Fibroblast of upper back skin (primary cell): ENCODE results near the gene ADORA1.

Experiments used
- DNase-seq: peaks from one replicate; pipeline ENCODE4 v3.0.0-alpha.2; 2013

ADORA1 gene

GRCh38 chr1:203161703-203162102 lies 34.2 kb downstream of the ADORA1 start:
- DNase-seq: no peak

GRCh38 chr1:203162403-203162802 lies 34.9 kb downstream of the ADORA1 start:
- no peak for DNase-seq

GRCh38 chr1:203163891-203164635 lies 36.5 kb downstream of the ADORA1 start:
- DNase-seq: no peak

DNA sequence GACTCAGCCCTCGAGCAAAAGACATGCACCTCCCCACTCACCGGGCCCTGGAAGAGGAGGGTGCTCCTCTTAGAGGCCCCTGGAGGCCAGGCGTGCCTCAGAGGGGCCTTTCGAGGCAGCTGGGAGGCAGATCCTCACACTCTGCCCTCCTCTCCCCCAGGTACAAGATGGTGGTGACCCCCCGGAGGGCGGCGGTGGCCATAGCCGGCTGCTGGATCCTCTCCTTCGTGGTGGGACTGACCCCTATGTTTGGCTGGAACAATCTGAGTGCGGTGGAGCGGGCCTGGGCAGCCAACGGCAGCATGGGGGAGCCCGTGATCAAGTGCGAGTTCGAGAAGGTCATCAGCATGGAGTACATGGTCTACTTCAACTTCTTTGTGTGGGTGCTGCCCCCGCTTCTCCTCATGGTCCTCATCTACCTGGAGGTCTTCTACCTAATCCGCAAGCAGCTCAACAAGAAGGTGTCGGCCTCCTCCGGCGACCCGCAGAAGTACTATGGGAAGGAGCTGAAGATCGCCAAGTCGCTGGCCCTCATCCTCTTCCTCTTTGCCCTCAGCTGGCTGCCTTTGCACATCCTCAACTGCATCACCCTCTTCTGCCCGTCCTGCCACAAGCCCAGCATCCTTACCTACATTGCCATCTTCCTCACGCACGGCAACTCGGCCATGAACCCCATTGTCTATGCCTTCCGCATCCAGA lies 37.7 kb downstream of the ADORA1 start:
- no peak for DNase-seq

DNA sequence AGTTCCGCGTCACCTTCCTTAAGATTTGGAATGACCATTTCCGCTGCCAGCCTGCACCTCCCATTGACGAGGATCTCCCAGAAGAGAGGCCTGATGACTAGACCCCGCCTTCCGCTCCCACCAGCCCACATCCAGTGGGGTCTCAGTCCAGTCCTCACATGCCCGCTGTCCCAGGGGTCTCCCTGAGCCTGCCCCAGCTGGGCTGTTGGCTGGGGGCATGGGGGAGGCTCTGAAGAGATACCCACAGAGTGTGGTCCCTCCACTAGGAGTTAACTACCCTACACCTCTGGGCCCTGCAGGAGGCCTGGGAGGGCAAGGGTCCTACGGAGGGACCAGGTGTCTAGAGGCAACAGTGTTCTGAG lies 38.3 kb downstream of the ADORA1 start:
- no peak for DNase-seq

DNA sequence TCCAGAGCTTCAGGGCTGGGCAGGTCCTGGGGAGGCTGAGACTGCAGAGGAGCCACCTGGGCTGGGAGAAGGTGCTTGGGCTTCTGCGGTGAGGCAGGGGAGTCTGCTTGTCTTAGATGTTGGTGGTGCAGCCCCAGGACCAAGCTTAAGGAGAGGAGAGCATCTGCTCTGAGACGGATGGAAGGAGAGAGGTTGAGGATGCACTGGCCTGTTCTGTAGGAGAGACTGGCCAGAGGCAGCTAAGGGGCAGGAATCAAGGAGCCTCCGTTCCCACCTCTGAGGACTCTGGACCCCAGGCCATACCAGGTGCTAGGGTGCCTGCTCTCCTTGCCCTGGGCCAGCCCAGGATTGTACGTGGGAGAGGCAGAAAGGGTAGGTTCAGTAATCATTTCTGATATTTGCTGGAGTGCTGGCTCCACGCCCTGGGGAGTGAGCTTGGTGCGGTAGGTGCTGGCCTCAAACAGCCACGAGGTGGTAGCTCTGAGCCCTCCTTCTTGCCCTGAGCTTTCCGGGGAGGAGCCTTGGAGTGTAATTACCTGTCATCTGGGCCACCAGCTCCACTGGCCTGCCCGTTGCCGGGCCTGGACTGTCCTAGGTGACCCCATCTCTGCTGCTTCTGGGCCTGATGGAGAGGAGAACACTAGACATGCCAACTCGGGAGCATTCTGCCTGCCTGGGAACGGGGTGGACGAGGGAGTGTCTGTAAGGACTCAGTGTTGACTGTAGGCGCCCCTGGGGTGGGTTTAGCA lies 38.8 kb downstream of the ADORA1 start:
- DNase-seq: no peak

DNA sequence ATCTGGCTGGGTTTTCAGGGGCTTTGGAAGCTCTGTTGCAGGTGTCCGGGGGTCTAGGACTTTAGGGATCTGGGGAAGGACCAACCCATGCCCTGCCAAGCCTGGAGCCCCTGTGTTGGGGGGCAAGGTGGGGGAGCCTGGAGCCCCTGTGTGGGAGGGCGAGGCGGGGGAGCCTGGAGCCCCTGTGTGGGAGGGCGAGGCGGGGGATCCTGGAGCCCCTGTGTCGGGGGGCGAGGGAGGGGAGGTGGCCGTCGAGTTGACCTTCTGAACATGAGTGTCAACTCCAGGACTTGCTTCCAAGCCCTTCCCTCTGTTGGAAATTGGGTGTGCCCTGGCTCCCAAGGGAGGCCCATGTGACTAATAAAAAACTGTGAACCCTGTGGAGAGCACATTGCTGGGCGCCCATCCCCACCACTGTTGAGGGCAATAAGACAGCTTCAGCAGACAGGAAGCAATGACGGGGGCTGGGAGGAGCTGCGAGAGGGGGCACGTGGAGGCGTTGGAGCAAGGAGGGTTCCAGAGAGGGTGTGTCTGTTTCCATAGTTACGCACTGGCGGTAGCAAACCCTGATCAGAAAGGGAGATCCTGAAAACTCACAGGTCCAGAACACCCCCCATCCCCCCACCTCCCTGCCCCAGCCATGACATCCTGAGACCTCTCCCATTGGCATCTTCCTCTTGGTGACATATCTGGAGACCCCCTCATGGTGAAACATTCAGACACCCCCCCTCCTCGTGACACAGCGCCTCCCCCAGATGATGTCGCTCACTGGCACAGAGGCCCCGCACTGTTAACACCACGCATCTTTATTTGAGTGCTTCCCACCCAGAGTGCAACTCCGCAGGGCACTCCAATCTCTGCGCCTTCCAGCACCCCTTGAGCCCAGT lies 39.7 kb downstream of the ADORA1 start:
- DNase-seq: no peak

DNA sequence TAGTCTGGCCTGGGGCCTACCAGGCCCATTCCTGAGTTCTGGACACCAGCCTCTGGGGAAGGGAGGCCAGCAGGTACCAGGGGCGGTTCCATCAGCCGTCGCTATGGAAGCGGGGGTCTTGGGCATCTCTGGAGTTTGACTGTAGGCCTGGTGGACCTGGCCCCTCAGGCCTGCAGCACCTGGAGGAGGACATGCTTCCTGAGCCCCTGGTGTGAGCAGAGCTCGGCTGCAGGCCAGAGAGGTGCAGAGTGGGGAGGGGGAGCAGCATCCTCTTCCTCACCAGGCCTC lies 40.3 kb downstream of the ADORA1 start:
- no peak for DNase-seq

DNA sequence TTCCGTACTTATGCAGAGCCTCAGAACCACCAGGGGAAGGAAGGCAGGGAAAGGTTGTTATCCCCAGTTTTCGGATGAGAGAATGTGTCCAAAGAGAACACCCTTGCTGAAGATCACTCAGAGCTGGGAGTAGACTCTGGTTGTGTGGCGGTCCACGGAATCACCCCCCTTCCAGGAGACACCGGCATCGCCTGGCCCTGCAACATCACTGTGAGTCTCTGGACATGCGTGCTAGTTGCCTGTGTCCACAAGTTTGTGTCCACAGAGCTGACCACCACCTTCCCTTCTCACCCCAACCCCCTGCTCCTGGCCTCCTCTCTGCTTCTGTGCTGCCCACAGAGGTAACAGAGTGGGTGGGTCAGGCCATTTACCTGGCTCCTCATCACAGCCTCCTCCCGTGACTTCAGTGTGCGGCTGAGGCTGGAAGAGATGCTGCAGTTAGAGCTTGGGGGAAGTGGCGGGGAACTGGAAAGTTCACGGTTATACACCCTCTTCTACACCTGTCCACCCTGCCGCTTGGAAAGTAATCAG lies 40.8 kb downstream of the ADORA1 start:
- DNase-seq: no peak

DNA sequence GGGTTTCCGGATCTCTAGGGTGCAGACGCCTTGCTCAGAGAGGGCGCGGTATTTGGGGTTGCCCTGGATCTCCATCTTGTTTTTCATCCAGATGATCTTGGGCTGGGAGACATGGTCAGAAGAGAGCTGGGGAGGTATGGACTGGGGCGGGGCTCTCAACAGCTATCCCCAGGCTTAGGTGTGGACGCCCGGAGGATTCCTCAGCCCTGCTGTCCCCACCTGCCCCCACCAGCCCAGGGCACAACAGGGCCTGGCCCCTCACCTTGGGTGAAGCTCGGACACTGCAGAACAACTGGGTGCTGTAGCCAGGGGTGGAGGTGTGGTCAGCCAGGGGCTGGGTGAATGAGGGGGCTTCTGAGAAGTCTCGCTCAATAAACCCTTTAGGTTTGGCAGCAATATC lies 41.5 kb downstream of the ADORA1 start:
- DNase-seq: no peak

- DNase-seq: no peak
Measured at GRCh38 chr1:203169770-203170520, 42.4 kb downstream of the ADORA1 start.

DNA sequence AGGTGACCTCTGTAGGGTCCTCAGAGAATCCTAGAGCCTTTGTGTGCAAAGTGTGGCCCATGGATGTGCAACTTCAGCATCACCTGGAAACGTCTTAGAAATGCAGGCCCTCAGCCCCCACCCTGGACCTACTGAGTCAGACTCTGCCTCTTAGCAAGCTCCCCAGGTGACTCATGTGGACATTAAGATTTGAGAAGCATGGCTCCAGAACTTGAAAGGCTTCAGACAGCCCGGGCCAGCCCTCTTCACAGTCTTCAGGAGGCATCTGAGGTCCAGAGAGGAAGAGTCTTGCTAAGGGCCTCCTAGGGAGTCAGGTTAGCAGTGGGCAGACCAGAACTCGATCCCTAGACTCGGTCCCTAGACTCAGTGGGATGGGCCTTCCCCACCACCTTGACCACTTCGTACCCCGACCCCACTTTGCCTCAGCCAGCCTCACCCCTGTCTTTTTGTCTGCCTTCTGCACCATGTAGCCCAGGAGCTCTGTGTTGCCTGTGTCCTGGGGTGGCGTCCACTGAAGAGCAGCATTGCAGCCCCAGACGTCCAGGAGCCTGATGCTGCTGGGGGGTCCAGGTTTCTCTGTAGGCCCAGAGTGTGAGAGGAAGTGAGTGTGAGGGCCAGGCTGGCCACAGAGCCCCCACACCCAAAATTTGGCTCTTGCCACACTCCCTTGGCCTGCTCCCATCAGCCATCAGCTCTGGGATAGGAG lies 43.3 kb downstream of the ADORA1 start:
- no peak for DNase-seq

DNA sequence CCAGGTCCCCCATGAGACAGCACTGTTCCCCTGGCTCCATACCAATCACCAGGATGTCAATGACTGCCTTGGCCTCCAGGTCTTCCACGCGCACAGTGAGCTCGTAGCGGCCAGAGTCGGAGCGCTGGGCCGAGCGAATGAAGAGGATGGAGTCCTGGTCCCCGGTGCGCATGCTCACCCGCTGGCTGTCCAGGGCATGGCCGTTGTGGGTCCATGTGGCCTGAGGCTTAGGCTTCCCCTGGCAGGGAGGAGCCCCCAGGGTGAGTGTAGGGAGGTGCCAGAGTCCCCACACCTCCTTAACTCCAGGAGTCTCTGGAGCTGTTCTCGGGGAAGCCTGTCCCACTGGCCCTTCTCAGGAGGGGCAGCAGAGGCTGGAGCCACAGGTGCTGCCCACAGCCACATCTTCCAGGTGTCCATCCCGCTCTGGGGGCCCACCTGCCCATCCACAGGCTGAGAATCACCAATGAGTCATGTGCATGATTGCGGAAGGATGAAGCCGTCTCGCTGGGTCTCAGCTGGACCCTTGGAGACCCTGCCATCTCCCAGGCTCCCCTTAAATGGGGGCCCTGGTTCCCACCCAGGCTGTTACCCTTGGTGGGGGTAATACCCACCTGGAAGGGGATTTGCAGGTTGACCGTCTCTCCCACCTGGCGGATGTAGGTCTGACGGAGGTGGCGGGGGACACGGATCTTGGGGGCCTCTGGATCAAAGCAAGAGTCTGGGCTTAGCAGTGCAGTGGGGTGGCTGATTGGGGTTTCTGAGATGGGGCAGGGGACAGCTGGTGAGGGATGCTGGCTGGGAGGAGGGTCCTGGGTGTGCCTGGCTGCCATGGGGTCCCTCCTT lies 44.0 kb downstream of the ADORA1 start:
- no peak for DNase-seq

DNA sequence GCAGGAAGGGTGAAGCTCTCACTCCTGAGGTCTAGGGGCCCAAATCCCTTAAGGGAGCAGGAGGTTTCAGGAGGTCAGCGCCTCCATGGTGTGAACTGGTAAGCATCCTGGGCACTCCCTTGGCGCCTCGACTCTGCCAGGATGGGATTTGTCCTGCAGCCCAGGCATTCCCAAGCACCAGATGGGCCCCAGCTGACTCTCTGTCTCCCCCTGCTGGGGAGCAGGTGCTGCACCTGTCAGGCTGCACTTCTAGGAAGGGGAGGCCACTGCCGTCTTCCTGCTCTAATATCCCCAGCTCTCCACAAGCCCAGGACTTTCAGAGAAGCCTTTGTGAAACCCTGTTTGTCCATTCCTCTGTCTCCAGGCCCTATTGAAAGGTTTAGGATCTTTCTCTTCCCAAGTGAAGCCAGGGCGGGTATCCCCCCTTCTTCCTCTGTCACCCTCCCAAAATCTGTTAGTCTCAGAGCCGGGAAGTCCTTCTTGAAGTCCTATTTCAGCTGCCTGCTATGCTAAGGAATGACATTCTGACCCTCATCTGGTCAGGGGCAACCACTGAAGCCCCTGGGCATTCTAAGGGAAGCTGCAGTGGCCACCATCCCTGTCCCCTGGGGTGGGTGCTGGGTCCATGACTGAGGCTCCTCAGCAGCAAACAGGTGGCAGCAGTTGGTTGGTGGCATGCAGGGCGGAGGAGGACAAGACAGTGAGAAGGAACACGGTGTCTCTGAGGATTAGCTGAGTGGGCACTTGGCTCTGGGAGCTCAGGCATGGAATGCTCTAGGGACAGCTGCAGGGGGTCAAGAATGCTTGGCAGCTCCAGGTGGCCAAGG lies 44.9 kb downstream of the ADORA1 start:
- peak; percentile 50 for DNase-seq

- no peak for DNase-seq
Measured at GRCh38 chr1:203173011-203173555, 45.6 kb downstream of the ADORA1 start.

DNA sequence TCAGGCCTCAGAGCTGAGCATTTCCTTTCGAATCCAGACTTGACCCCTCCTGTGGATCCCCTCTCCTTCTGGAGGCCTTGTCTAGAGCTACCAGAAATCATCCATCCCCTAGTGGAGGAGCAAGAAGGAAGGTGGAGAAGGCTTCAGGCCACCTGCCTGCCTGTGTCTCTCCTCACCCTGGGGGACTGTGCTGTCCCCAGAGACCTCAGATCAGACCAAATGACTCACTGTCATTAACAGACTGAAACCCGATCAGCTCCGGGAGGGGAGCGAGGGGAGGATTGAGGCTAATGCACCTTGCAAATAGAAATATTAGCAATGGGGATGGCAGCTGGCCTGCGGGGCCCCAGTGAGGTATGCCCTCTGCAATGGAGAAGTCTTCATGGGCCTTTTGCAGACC lies 46.0 kb downstream of the ADORA1 start:
- DNase-seq: no peak

DNA sequence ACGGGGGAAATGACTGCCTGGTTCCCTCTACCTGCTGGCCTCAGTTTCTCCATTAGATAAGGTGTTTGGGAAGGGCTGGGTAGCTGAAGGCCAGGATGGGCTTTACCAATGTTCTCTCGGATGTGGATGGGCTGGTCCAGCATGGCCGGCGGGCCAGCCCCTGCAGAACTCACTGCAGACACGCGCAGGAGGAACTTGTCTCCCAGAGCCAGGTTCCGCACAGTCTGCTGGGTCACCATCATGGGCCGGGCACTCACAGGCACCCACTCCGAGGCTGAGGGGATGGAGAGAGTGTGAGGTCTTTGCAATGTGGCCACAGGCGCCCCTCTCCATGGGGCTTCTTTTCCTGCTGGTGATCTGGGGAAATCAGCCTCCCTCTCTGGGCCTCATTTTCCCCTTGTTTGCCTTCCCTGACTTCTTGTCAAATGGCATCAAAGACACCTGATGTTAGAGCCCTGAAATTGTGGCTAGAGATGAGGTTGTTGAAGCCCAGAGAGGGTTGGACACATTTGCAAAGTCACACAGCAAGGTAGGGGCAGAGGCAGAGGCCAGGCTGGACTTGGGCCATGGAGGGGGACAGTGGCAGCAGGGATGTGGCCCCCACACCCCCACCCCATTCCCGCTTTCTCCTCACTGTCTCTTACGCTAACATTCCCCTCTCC lies 46.9 kb downstream of the ADORA1 start:
- no peak for DNase-seq

- no peak for DNase-seq
Measured at GRCh38 chr1:203175237-203175826, 47.8 kb downstream of the ADORA1 start, which contains the start of gene MYBPH. TSS of gene MYBPH (minus strand) at chr1:203175826. CDS start at chr1:203175755, 71 bp downstream.
